PC-9 (cell line): ENCODE data around the gene SLC16A8.

ENCODE experiments used
- EZH2 ChIP-seq: fragments of 200-600 bp; sonication (generic); IDR thresholded peaks from 2 replicates; pipeline ENCODE4 v1.8.0; 2017; ENCODE audit warnings: antibody characterized with exemption, low read depth
- TF ChIP-seq, protein P1 (sequence below): fragments of 200-600 bp; sonication (generic); conservative IDR thresholded peaks from 2 replicates; pipeline ENCODE4 v1.6.1; 2017; ENCODE audit warnings: mixed run types, antibody characterized with exemption, mild to moderate bottlenecking, moderate library complexity

GRCh38 chr22:38074181-38075104 lies 9.5 kb downstream of the SLC16A8 start:
- TF ChIP-seq, protein P1, sequence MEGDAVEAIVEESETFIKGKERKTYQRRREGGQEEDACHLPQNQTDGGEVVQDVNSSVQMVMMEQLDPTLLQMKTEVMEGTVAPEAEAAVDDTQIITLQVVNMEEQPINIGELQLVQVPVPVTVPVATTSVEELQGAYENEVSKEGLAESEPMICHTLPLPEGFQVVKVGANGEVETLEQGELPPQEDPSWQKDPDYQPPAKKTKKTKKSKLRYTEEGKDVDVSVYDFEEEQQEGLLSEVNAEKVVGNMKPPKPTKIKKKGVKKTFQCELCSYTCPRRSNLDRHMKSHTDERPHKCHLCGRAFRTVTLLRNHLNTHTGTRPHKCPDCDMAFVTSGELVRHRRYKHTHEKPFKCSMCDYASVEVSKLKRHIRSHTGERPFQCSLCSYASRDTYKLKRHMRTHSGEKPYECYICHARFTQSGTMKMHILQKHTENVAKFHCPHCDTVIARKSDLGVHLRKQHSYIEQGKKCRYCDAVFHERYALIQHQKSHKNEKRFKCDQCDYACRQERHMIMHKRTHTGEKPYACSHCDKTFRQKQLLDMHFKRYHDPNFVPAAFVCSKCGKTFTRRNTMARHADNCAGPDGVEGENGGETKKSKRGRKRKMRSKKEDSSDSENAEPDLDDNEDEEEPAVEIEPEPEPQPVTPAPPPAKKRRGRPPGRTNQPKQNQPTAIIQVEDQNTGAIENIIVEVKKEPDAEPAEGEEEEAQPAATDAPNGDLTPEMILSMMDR, result no peak
- no peak for TF ChIP-seq EZH2
